GM12878 (cell line): Measurements from ENCODE around the gene KLHL7. TPM values are rescaled to one million over a fixed set of nuclear protein-coding genes. Genes with fewer than 3 reads are reported as not detected.

Source experiments
- ASH2L ChIP-seq: fragments of 300-600, 200-600 bp; sonication (generic); IDR thresholded peaks from 2 replicates; pipeline ENCODE4 v1.6.1; 2017; ENCODE audit warnings: low read depth, mild to moderate bottlenecking, borderline replicate concordance
- CHD4 ChIP-seq: fragments of 200-600 bp; sonication (generic); IDR thresholded peaks from 2 replicates; pipeline ENCODE4 v1.6.1; 2016; ENCODE audit warnings: mild to moderate bottlenecking
- FOXK2 ChIP-seq: fragments of 450-650 bp; IDR thresholded peaks from 2 replicates; pipeline ENCODE4 v1.6.1; 2017; ENCODE audit warnings: mild to moderate bottlenecking, moderate library complexity
- NR2C1 ChIP-seq: fragments of 450-650 bp; IDR thresholded peaks from 2 replicates; pipeline ENCODE4 v1.6.1; 2017; ENCODE audit warnings: antibody characterized with exemption, mild to moderate bottlenecking, moderate library complexity
- NR2C2 ChIP-seq: IDR thresholded peaks from 2 replicates; pipeline ENCODE4 v1.6.1; 2011; ENCODE audit warnings: borderline replicate concordance, low read depth; ENCODE audit not compliant: control insufficient read depth, insufficient read length
- TCF3 ChIP-seq: IDR thresholded peaks from 2 replicates; pipeline ENCODE4 v1.6.1; 2012; ENCODE audit warnings: low read depth, mild to moderate bottlenecking, low read length, borderline replicate concordance; ENCODE audit not compliant: insufficient read depth
- polyA plus RNA-seq, 11 experiments: library from polyadenylated mRNA; depleted of rRNA in 4 of 11; unstranded in 6 of 11; stranded (reverse) in 5 of 11; fragments of >200 nt; fragmentation: Nextera tagmentation in 4 of 11; fragmentation: Illumina TruSeq in 1 of 11; extraction: Ambion mirVana in 4 of 11; extraction: Trizol in 1 of 11; gene quantifications; 1 replicate in 1 of 11; 2 replicates in 10 of 11; pipeline versions ENCODE4 v1.2.1 to v1.2.3, GENCODE V29; 2011 to 2016; ENCODE audit warnings: inconsistent platforms in 2 of 11, missing spikeins in 2 of 11, low read depth in 1 of 11
- total RNA-seq, 4 experiments: library from RNA; depleted of rRNA in 3 of 4; stranded (reverse); fragments of >200 nt in 3 of 4; fragmentation: Illumina TruSeq in 1 of 4; extraction: Trizol in 1 of 4; gene quantifications; 2 replicates each; pipeline versions ENCODE4 v1.2.1 to v1.2.3, GENCODE V29; 2013 to 2021
- TF ChIP-seq, protein P1 (sequence below): IDR thresholded peaks from 2 replicates; pipeline ENCODE4 v1.6.1; 2011; ENCODE audit warnings: borderline replicate concordance, low read depth, mild to moderate bottlenecking, moderate library complexity, low read length; ENCODE audit not compliant: insufficient read depth, poor library complexity, severe bottlenecking
- TF ChIP-seq, protein P2 (sequence below): IDR thresholded peaks from 2 replicates; pipeline ENCODE4 v1.6.1; 2011; ENCODE audit warnings: borderline replicate concordance, low read depth, mild to moderate bottlenecking, moderate library complexity, mixed read lengths, low read length; ENCODE audit not compliant: insufficient read depth; ENCODE audit errors: extremely low read length
- TF ChIP-seq, protein P3 (sequence below): fragments of 450-650 bp; IDR thresholded peaks from 2 replicates; pipeline ENCODE4 v1.6.1; 2014; ENCODE audit warnings: mild to moderate bottlenecking

The KLHL7 gene
- total and polyA plus RNA-seq, 10 of the 15 experiments (the other 5 are each of a cell fraction or from before 2014, with no cell fraction given): 6.4 to 38.7 (median 20.9) TPM

DNA sequence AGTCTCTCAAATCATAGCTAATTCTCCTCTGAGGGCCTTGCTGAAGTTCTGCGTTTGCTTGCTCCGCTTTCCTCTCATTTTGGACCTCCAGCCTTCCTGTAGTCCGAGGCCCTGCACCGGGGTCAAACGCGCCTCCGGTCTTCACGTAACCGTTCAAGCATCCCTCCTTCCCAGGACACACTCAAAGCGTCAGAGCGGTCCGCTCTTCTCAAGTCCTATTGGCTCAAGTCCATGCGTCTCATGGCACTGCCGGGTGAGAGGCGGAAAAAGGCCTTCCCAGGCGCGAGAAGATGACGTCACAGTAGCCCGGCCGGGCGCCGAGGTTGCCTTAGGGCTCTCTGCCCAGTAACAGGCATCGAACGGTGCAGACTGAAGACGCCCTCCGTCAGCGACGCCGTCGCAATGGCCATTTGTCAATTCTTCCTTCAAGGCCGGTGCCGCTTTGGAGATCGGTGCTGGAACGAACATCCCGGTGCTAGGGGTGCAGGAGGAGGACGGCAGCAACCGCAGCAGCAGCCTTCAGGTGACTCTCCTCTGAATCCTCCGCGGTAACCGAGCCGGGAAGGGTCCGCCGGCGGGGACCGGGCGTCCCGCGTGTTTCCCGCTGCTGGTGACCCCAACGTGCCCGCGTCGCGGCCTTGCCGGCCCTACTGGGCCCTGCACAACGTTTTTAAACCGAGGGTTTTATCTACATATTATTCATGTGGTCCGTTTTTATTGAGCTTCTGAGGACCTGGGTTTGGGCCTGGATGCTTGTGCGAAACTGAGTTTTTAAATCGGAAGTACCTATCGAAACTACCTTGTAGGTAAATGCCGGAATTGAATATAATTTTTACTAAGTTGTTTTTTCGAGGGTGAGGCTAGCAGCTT lies 76.3 kb downstream of the KLHL7 start, which contains the start of gene NUP42 (continued):
- TF ChIP-seq NR2C2: no peak
- TF ChIP-seq CHD4: no peak
- TF ChIP-seq NR2C1: peak; percentile 91
- TF ChIP-seq, protein P1, sequence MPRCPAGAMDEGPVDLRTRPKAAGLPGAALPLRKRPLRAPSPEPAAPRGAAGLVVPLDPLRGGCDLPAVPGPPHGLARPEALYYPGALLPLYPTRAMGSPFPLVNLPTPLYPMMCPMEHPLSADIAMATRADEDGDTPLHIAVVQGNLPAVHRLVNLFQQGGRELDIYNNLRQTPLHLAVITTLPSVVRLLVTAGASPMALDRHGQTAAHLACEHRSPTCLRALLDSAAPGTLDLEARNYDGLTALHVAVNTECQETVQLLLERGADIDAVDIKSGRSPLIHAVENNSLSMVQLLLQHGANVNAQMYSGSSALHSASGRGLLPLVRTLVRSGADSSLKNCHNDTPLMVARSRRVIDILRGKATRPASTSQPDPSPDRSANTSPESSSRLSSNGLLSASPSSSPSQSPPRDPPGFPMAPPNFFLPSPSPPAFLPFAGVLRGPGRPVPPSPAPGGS: no peak
- TF ChIP-seq TCF3: peak; percentile 17; the same call in 1 of the 2 replicates
- 0 out of 2 replicates have a peak, but pooled peaks have one; percentile 47 for TF ChIP-seq ASH2L
- no peak for TF ChIP-seq FOXK2
- TF ChIP-seq, protein P2, sequence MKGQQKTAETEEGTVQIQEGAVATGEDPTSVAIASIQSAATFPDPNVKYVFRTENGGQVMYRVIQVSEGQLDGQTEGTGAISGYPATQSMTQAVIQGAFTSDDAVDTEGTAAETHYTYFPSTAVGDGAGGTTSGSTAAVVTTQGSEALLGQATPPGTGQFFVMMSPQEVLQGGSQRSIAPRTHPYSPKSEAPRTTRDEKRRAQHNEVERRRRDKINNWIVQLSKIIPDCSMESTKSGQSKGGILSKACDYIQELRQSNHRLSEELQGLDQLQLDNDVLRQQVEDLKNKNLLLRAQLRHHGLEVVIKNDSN: no peak
- TF ChIP-seq, protein P3, sequence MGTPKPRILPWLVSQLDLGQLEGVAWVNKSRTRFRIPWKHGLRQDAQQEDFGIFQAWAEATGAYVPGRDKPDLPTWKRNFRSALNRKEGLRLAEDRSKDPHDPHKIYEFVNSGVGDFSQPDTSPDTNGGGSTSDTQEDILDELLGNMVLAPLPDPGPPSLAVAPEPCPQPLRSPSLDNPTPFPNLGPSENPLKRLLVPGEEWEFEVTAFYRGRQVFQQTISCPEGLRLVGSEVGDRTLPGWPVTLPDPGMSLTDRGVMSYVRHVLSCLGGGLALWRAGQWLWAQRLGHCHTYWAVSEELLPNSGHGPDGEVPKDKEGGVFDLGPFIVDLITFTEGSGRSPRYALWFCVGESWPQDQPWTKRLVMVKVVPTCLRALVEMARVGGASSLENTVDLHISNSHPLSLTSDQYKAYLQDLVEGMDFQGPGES: no peak
